GM19467 (cell line): ENCODE data around the gene PAQR4.

ENCODE experiments used
- ATAC-seq: cut with Tn5 transposase; IDR thresholded peaks from one replicate; pipeline ENCODE4 v1.9.1; 2021; ENCODE audit warnings: mild to moderate bottlenecking, moderate library complexity; ENCODE audit not compliant: unreplicated experiment

The PAQR4 gene

GRCh38 chr16:3020604-3021448 lies 51.7 kb downstream of the PAQR4 start:
- no peak for ATAC-seq

- ATAC-seq: no peak
Observed at GRCh38 chr16:3021449-3022207, 52.5 kb downstream of the PAQR4 start.

GRCh38 chr16:3022208-3022683 lies 53.1 kb downstream of the PAQR4 start:
- ATAC-seq: no peak

GRCh38 chr16:3022684-3023414 lies 53.7 kb downstream of the PAQR4 start:
- ATAC-seq: no peak
